ENCODE data around the gene GPC5. TPM values are rescaled to one million over a fixed set of nuclear protein-coding genes. Genes with fewer than 3 reads are reported as not detected.

GPC5 gene
- total and polyA plus RNA-seq, 11 donors, result 0.14 to 2.9 (median 0.84) TPM; not detected in 1

DNA sequence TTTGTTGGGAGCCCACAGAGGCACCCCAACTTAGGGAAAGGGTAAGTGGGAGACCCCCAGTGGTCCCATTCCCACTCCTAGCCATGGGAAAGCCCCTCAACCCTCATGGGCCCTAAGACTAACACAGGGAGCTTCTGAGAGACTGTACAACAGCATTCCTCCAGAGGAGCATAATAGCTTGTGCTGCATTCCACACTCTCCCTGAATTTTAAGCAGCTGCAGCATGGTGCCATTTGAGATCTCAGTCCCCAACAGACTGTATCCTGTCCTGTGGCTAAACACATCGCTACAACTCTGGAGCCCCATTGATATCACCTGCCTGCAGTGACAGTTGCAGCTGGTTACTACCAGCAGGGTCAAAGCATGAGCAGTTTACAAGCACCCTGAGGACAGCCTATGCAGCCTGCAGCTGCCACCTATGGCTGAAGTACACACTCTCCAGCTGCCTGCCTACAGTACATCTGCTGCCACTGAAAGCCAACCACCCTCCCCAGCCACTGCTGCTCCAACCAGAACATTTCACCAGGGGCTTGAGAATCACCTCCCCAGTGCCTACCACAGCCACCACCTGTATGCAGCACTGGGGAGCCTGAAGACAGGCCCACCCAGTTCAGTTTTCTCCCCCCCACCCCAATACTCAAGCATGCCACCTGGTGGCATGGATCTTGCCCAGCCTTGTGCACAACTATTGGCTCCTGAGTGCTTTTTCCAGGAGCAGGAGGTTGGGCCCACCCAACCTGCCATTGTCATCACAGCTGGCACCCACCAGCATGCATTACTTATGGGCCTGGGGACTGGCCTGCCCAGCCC lies 557.3 kb downstream of the GPC5 start:
- TF ChIP-seq POLR2A (IDR thresholded peaks at IDR 0.05), result no peak
- TF ChIP-seq, protein P1, sequence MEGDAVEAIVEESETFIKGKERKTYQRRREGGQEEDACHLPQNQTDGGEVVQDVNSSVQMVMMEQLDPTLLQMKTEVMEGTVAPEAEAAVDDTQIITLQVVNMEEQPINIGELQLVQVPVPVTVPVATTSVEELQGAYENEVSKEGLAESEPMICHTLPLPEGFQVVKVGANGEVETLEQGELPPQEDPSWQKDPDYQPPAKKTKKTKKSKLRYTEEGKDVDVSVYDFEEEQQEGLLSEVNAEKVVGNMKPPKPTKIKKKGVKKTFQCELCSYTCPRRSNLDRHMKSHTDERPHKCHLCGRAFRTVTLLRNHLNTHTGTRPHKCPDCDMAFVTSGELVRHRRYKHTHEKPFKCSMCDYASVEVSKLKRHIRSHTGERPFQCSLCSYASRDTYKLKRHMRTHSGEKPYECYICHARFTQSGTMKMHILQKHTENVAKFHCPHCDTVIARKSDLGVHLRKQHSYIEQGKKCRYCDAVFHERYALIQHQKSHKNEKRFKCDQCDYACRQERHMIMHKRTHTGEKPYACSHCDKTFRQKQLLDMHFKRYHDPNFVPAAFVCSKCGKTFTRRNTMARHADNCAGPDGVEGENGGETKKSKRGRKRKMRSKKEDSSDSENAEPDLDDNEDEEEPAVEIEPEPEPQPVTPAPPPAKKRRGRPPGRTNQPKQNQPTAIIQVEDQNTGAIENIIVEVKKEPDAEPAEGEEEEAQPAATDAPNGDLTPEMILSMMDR (IDR thresholded peaks at IDR 0.05), result no peak
- H3K27me3 ChIP-seq, result no peaks in the 10 kb centered on the region
- H3K4me3 ChIP-seq, result no peak overlapping the region
- WGBS, 4 donors, result 83 to 100% (median 86%) methylated on average over 1 of the region's 1 CpG
- H3K36me3 ChIP-seq, result no peaks in the 10 kb centered on the region
- H3K9me3 ChIP-seq, result peaks cover 0 to 8% (median 0%) of the 10 kb centered on the region in 12 donors
- H3K27ac ChIP-seq, result no peak overlapping the region
- no peaks in the 10 kb centered on the region for H3K4me1 ChIP-seq
- intact Hi-C loops (cut with DNase I), result no loop called here
- DNase-seq (no peak), ATAC-seq (no peak)

DNA sequence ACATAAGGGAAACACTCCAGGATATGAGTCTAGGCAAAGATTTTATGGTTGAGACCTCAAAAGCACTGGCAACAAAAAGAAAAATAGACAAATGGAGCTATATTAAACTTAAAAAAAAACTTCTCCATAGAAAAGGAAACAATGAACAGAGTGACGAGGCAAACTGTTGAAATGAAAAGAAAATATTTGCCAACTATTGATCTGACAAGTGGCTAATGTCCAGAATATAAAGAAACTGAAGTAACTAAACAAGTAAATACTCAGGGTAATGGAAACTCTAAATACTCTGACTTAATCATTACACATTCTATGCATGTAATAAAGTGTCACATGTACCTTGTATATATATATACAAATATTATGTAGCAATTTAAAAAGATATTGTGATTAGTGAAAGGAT lies 562.5 kb downstream of the GPC5 start:
- Histone ChIP-seq H3K27ac (no peak overlapping the region), H3K4me1 (no peaks in the 10 kb centered on the region), H3K36me3 (no peaks in the 10 kb centered on the region), H3K27me3 (no peaks in the 10 kb centered on the region), H3K9me3 (peaks cover 0 to 23% (median 0%) of the 10 kb centered on the region in 12 donors), H3K4me3 (no peak overlapping the region)
- intact Hi-C loops (cut with DNase I), result no loop called here
- no peak for ATAC-seq
- no peak for DNase-seq
- TF ChIP-seq, protein P1 (IDR thresholded peaks at IDR 0.05), result no peak
- no peak for TF ChIP-seq POLR2A (IDR thresholded peaks at IDR 0.05)
- WGBS, 4 donors, result 36 to 61% (median 52%) methylated on average over 1 of the region's 1 CpG

DNA sequence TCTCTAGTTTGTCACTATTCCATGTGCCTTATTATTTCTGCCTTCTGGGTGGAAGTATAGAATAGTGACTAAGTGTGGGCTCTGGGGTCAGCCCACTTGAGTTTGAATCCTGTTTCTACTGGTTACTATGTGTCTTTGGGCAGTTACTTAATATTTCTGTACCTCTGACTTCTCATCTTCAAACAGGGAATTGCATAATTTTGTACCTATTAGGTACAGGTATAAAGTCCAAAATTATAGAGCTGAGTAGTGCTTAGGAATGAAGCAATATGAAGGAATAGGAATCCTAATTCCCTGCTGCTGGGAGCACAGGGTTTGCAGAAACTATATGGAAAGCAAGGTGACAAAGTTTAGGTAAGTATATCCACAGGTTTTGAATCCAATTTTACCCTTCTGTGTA lies 564.5 kb downstream of the GPC5 start:
- Histone ChIP-seq H3K4me1 (no peaks in the 10 kb centered on the region), H3K9me3 (peaks cover 0 to 23% (median 0%) of the 10 kb centered on the region in 12 donors), H3K4me3 (no peak overlapping the region), H3K36me3 (no peaks in the 10 kb centered on the region), H3K27ac (no peak overlapping the region), H3K27me3 (no peaks in the 10 kb centered on the region)
- intact Hi-C loops (cut with DNase I), result no loop called here
- ATAC-seq (no peak), DNase-seq (no peak)
- TF ChIP-seq POLR2A (IDR thresholded peaks at IDR 0.05), result no peak
- TF ChIP-seq, protein P1 (IDR thresholded peaks at IDR 0.05), result no peak

DNA sequence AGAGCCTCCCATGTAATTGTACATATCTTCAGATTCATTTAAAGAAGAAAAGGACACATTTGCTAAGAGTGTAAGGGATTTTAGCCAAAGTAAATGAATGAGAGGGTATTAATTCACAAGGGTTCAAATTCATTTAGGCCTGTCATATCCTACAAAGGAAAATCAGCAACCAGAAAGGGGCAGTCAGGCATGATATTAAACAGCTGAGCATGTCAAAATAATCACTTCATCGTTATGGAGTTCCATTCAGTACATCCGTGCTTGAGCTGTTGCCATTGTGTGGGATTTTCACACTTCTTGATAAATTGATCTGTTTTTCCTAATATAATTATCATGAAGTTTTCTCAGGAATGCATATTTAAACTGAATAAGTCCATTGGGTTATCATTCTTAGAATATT lies 567.1 kb downstream of the GPC5 start:
- TF ChIP-seq POLR2A (IDR thresholded peaks at IDR 0.05), result no peak
- TF ChIP-seq, protein P1 (IDR thresholded peaks at IDR 0.05), result no peak
- no peak overlapping the region for H3K4me3 ChIP-seq
- DNase-seq (no peak), ATAC-seq (no peak)
- 49 to 72% (median 60%) methylated on average over 2 of the region's 2 CpGs for WGBS, 4 donors
- H3K36me3 ChIP-seq, result no peaks in the 10 kb centered on the region
- H3K27ac ChIP-seq, result no peak overlapping the region
- no peaks in the 10 kb centered on the region for H3K4me1 ChIP-seq
- no peaks in the 10 kb centered on the region for H3K27me3 ChIP-seq
- intact Hi-C loops (cut with DNase I), result no loop called here
- H3K9me3 ChIP-seq, result peaks cover 0 to 20% (median 0%) of the 10 kb centered on the region in 12 donors
